BJ (cell line): ENCODE measurements around the gene GP9. TPM values are rescaled to one million over a fixed set of nuclear protein-coding genes. Genes with fewer than 3 reads are reported as not detected.
"Not testable (repeated sequence)": the region's sequence is repeated elsewhere in the genome, so short reads cannot be mapped to it uniquely, and the experiment has no call there.

Experiments
- CTCF ChIA-PET: fragments of 350-600 bp; formaldehyde crosslinking; extraction: SDS; loops from one replicate; lab custom pipeline; 2021; ENCODE audit warnings: antibody characterized with exemption, inconsistent platforms; lab: Yijun Ruan, JAX
- POLR2A ChIA-PET: fragments of 300-600 bp; sonication (Branson Sonifier 250); formaldehyde crosslinking; extraction: SDS; loops from one replicate; lab custom pipeline; 2021; ENCODE audit warnings: antibody characterized with exemption; lab: Charles Lee
- DNase-seq: peaks from one replicate; pipeline ENCODE4 v3.0.0-alpha.2; 2011; ENCODE audit warnings: low read depth
- H3K27me3 ChIP-seq: 2 replicates; pipeline ENCODE4 v1.6.0; 2011; ENCODE audit warnings: low read length; ENCODE audit not compliant: control insufficient read depth, insufficient read depth
- H3K36me3 ChIP-seq: 2 replicates; pipeline ENCODE4 v1.5.1; 2011; ENCODE audit warnings: low read length; ENCODE audit not compliant: control insufficient read depth, insufficient read depth
- H3K4me3 ChIP-seq: 2 replicates; pipeline ENCODE4 v1.5.1; 2011; ENCODE audit warnings: low read depth, mild to moderate bottlenecking, control low read depth, low read length
- polyA plus RNA-seq: library from polyadenylated mRNA; depleted of rRNA; stranded (reverse); fragments of >200 nt; gene quantifications from 2 replicates; pipeline ENCODE4 v1.2.3, GENCODE V29; 2011
- TF ChIP-seq, protein P1 (sequence below): IDR thresholded peaks from 2 replicates; pipeline ENCODE4 v1.5.1; 2011; ENCODE audit warnings: low read depth, mild to moderate bottlenecking, control low read depth, inconsistent platforms, low read length, moderate library complexity; ENCODE audit not compliant: insufficient read depth

Gene GP9
- polyA plus RNA-seq, 1 experiment = not detected

DNA sequence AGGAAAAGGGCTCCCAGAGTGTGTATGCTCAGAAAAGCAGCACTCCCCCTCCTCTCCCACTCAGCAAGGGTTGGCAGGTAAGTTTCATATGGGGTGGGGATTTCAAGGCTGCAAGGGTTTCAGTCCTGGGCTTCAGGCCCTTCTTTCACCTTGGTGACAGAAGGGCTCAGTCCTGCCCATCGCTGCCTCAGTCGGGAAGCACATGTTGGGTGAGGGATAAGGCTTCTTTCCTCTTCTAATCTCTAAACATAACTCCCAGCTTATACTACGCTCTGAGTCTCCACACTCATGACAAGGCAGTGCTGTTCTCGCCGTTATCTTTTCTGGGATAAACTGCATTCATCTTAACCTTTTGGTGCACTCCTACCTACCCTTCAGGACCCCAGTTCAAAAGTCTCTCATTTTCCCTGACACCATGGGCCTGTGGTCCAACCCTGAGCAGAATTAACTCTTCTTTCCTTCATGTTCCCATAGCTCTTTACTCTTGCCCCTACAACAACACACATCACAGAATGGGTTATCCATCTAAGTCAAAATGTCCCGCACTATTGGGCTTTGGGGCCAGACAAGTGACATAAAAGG is 44.0 kb downstream of the GP9 start:
- H3K27me3 ChIP-seq = no peaks in the 10 kb centered on the region
- no peak overlapping the region for H3K4me3 ChIP-seq
- H3K36me3 ChIP-seq = peaks cover 12% of the 10 kb centered on the region; the same call in 1 of the 2 replicates
- DNase-seq = no peak
- CTCF ChIA-PET = interaction anchor here (1.4 kb wide), 1 partner anchor 51 kb away, joined by 3 read pairs; no protein-coding TSS in a partner anchor
- TF ChIP-seq, protein P1, sequence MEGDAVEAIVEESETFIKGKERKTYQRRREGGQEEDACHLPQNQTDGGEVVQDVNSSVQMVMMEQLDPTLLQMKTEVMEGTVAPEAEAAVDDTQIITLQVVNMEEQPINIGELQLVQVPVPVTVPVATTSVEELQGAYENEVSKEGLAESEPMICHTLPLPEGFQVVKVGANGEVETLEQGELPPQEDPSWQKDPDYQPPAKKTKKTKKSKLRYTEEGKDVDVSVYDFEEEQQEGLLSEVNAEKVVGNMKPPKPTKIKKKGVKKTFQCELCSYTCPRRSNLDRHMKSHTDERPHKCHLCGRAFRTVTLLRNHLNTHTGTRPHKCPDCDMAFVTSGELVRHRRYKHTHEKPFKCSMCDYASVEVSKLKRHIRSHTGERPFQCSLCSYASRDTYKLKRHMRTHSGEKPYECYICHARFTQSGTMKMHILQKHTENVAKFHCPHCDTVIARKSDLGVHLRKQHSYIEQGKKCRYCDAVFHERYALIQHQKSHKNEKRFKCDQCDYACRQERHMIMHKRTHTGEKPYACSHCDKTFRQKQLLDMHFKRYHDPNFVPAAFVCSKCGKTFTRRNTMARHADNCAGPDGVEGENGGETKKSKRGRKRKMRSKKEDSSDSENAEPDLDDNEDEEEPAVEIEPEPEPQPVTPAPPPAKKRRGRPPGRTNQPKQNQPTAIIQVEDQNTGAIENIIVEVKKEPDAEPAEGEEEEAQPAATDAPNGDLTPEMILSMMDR = no peak
- POLR2A ChIA-PET = interaction anchor here (0.6 kb wide), 1 partner anchor 122 kb away, joined by 3 read pairs; no protein-coding TSS in a partner anchor

GRCh38 chr3:129105862-129106261 is 45.3 kb downstream of the GP9 start:
- no peak for DNase-seq
- TF ChIP-seq, protein P1 = no peak
- Histone ChIP-seq H3K27me3 (no peaks in the 10 kb centered on the region), H3K36me3 (peaks cover 12% of the 10 kb centered on the region; the same call in 1 of the 2 replicates), H3K4me3 (no peak overlapping the region)
- POLR2A ChIA-PET = no interaction called here
- CTCF ChIA-PET = no interaction called here

GRCh38 chr3:129106320-129106719 is 45.7 kb downstream of the GP9 start:
- TF ChIP-seq, protein P1 = no peak
- CTCF ChIA-PET = no interaction called here
- Histone ChIP-seq H3K36me3 (peaks cover 12% of the 10 kb centered on the region; the same call in 1 of the 2 replicates), H3K4me3 (no peak overlapping the region), H3K27me3 (no peaks in the 10 kb centered on the region)
- no peak for DNase-seq
- POLR2A ChIA-PET = no interaction called here

DNA sequence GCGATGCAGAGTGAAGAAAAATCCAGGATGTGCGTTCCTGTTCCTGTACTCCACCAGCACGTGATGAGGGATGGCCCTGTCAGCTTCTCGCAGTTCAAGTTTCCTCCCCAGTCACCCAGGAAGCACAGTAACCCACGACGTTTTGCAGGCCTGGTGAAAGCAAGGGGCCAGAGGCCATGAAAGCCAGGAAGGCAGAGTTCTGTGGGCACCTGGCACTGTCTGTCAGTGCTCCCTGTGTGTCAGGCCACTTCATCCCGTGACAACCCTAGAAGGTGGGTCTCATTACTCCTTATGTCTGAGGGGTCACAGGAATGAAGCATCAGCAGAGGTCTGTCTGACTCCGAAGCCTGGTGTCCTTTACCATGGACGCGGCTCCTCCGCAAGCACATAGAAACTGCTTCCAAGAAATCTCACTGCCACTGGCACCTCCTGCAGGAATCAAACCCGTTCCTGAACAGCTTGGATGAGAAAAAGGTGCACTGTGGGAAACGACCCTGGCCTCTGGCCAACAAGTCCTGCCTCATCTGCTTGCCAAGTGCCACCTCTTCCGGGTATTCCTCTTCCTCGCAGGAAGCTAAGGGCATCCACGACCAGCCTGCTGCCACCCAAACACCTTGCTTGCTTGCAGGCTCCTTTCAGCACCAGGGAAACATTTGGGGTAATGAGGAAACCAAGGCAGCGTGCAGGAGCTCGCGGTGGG is 46.4 kb downstream of the GP9 start:
- Histone ChIP-seq H3K36me3 (peaks cover 7% of the 10 kb centered on the region; the same call in 1 of the 2 replicates), H3K27me3 (no peaks in the 10 kb centered on the region), H3K4me3 (no peak overlapping the region)
- CTCF ChIA-PET = interaction anchor here (0.8 kb wide), 1 partner anchor 54 kb away, joined by 5 read pairs; no protein-coding TSS in a partner anchor
- DNase-seq = no peak
- POLR2A ChIA-PET = no interaction called here
- TF ChIP-seq, protein P1 = no peak

GRCh38 chr3:129107793-129108192 is 47.2 kb downstream of the GP9 start:
- ChIA-PET POLR2A (no interaction called here), CTCF (interaction anchor here (0.8 kb wide), 1 partner anchor 55 kb away, joined by 5 read pairs; no protein-coding TSS in a partner anchor)
- H3K36me3 ChIP-seq = peaks cover 7% of the 10 kb centered on the region; the same call in 1 of the 2 replicates
- TF ChIP-seq, protein P1 = no peak
- DNase-seq = no peak
- H3K4me3 ChIP-seq = no peak overlapping the region
- no peaks in the 10 kb centered on the region for H3K27me3 ChIP-seq

GRCh38 chr3:129111076-129111780 is 50.6 kb downstream of the GP9 start:
- DNase-seq, H3K27me3 ChIP-seq, CTCF ChIA-PET, H3K36me3 ChIP-seq, H3K4me3 ChIP-seq, POLR2A ChIA-PET: not testable (repeated sequence)
